Upper lobe of right lung (tissue), 1 donor: ENCODE measurements around the gene IFFO2. TPM values are rescaled to one million over a fixed set of nuclear protein-coding genes. Genes with fewer than 3 reads are reported as not detected.

Experiments used
- ATAC-seq: fragments of 200-7000 bp; cut with Tn5 transposase; one replicate; pipeline ENCODE4 v1.9.1; 2020; ENCODE audit warnings: mild to moderate bottlenecking, moderate library complexity
- DNase-seq: peaks from one replicate; pipeline ENCODE4 v3.0.0-alpha.2; 2020
- H3K27ac ChIP-seq: fragments of 200-600 bp; one replicate; pipeline ENCODE4 v1.8.0; 2022
- H3K27me3 ChIP-seq: fragments of 200-600 bp; one replicate; pipeline ENCODE4 v1.8.0; 2022; ENCODE audit warnings: mild to moderate bottlenecking
- H3K36me3 ChIP-seq: fragments of 200-600 bp; one replicate; pipeline ENCODE4 v1.8.0; 2022
- H3K4me1 ChIP-seq: fragments of 200-600 bp; one replicate; pipeline ENCODE4 v1.8.0; 2022
- H3K4me3 ChIP-seq: fragments of 200-600 bp; one replicate; pipeline ENCODE4 v1.8.0; 2022; ENCODE audit warnings: mild to moderate bottlenecking
- H3K9me3 ChIP-seq: fragments of 200-600 bp; one replicate; pipeline ENCODE4 v1.8.0; 2022
- intact Hi-C: fragments of 100-400 bp; cut with DNase I; formaldehyde crosslinking; loops from one replicate; pipeline ENCODE4 v1.11.0; 2022
- total RNA-seq: library from RNA; stranded (reverse); fragmentation: NEBNext Ultra II Directional; extraction: Animal tissue kit (Norgen Biotek cat#: 25700); gene quantifications from one replicate; pipeline ENCODE4 v1.2.1, GENCODE V29; 2021
- TF ChIP-seq, protein P1 (sequence below): fragments of 200-600 bp; IDR thresholded peaks from one replicate; pipeline ENCODE4 v1.8.0; 2022; ENCODE audit warnings: antibody characterized with exemption
- donor health status: DM: no; HTN: yes; CAD: no; lungs with severe emphysema.

Gene IFFO2
- total RNA-seq, 1 donor from 2014 or later, result 15.4 TPM

DNA sequence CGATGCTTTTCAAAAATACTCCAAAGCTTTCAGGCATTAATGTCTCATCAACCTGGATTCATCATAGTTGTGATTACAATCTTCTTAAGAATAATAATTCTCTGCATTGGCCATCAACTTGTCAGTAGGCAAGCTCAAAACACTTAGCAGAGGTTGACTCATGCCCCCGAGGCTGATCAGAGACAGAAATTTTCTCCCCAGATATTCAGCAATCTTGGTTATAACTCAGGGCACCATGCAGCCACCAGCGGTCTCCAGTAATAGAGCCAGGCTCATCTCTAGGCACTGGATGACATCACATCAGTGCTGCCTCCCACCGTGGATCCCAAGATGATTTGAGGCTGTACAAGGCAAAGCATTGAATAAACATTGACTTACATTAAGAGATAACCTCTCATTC lies 14.3 kb upstream of the IFFO2 start:
- no peaks in the 10 kb centered on the region for H3K27me3 ChIP-seq
- intact Hi-C loops, result loop anchor here (10.0 kb wide), 1 partner anchor 56 kb away; no protein-coding TSS in a partner anchor
- ATAC-seq (no peak), DNase-seq (no peak)
- H3K4me1 ChIP-seq, result peaks cover 3% of the 10 kb centered on the region
- TF ChIP-seq, protein P1, sequence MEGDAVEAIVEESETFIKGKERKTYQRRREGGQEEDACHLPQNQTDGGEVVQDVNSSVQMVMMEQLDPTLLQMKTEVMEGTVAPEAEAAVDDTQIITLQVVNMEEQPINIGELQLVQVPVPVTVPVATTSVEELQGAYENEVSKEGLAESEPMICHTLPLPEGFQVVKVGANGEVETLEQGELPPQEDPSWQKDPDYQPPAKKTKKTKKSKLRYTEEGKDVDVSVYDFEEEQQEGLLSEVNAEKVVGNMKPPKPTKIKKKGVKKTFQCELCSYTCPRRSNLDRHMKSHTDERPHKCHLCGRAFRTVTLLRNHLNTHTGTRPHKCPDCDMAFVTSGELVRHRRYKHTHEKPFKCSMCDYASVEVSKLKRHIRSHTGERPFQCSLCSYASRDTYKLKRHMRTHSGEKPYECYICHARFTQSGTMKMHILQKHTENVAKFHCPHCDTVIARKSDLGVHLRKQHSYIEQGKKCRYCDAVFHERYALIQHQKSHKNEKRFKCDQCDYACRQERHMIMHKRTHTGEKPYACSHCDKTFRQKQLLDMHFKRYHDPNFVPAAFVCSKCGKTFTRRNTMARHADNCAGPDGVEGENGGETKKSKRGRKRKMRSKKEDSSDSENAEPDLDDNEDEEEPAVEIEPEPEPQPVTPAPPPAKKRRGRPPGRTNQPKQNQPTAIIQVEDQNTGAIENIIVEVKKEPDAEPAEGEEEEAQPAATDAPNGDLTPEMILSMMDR, result no peak
- no peak overlapping the region for H3K4me3 ChIP-seq
- H3K36me3 ChIP-seq, result no peaks in the 10 kb centered on the region
- H3K9me3 ChIP-seq, result no peaks in the 10 kb centered on the region
- no peak overlapping the region for H3K27ac ChIP-seq

DNA sequence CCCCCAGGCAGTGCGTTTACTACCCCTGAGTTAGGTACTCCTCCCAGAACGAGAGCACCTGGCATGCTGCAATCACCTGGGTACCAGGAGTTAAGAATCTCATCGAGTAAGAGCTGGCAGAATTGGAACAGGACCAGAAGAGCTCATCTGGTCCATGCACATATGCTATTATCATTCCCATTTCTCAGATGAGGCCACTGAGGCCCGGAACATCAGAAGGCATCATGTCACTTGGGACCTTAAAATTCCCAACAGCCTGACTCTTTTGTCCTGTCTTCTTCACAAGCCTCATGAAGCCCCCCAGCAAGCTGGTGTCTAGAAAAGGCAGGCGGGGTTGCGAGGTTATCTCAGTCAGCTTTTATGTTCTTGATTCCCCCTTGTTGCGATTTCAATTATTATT lies 13.9 kb upstream of the IFFO2 start:
- no peak for DNase-seq
- intact Hi-C loops, result loop anchor here (10.0 kb wide), 1 partner anchor 56 kb away; no protein-coding TSS in a partner anchor

DNA sequence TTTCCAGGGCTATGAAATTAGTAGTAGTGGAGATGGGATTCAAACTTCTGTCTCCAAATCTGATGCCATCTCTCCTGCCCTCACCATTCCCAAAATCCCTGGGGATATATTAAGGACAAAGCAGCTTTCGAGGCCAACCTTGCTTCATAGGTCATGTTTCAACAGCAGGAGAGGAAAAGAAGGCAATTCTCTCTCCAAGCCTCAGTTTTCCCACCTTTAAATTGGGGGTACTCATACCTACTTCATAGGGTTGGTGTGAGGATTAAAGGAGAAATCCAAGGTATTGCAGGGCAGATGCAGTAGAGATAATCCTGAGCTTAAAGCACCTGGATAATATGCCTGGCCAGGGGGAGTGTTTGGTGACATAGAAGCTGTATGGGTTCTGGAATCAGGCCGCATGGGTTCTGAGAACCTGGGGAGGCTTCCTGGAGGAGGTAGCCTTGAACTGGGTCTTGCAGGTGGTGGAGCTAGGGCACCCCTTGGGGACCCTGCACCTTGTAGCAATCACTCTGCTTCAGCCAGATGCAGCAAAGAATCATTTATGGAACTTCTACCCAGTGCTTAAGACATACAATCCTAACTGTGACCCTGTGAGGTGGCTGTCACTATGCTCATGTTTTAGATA lies 10.7 kb upstream of the IFFO2 start:
- H3K27me3 ChIP-seq, result no peaks in the 10 kb centered on the region
- no peaks in the 10 kb centered on the region for H3K36me3 ChIP-seq
- peaks cover 7% of the 10 kb centered on the region for H3K4me1 ChIP-seq
- ATAC-seq (no peak), DNase-seq (no peak)
- no peak overlapping the region for H3K27ac ChIP-seq
- no peaks in the 10 kb centered on the region for H3K9me3 ChIP-seq
- H3K4me3 ChIP-seq, result no peak overlapping the region
- intact Hi-C loops, result no loop called here
- TF ChIP-seq, protein P1, result no peak

More for the DNA sequence above, 13.9 kb upstream of the IFFO2 start:
- ATAC-seq, result no peak
- Histone ChIP-seq H3K27me3 (no peaks in the 10 kb centered on the region), H3K4me3 (no peak overlapping the region), H3K9me3 (no peaks in the 10 kb centered on the region), H3K36me3 (no peaks in the 10 kb centered on the region), H3K27ac (no peak overlapping the region), H3K4me1 (peaks cover 3% of the 10 kb centered on the region)
- TF ChIP-seq, protein P1, result no peak

DNA sequence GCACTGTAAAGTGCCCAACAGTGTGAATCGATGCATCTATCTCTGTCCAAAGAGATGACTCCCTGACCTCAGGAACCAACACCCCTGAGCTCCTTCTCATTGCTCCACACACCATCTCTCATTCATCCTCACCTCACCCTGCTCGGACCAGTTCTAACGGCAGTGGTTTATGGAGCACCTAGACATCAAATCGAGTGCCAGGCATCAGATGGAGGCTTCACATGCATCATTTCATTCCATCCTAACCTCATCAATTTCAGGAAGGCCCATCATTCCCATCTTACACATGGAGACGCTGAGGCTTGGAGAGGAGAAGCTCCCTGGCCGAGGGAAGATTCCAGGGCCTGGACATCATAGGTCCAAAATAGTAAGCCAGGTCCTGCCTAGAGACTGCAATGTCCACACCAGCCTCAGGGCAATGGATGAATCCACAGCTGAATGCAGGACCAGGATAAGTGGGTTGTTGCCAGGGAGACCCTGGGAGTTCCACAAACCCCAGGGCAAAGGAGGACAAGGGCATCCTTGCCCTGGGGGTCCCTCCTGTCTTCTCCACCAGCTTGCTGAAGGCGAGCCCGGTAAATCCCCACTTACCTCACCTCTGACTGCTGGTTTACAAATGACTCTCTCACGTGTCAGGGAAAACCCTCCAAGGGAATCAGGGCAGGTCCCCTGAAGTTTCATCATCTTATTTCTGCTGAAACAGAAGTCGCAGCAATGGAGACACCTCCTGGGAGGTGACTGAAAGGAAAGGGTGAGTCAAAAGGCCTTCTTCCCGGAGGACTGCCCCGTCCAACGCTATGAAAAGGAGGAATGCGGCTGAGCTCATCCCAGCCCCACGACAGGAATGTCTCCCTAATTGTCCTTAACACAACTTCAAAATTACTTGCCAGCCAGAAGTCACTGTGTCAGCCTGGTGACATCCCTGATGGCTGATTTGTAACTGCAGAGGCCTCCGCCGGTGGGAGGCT lies 9.0 kb upstream of the IFFO2 start:
- Histone ChIP-seq H3K27me3 (no peaks in the 10 kb centered on the region), H3K4me1 (peaks cover 6% of the 10 kb centered on the region), H3K9me3 (no peaks in the 10 kb centered on the region), H3K36me3 (no peaks in the 10 kb centered on the region), H3K4me3 (no peak overlapping the region), H3K27ac (no peak overlapping the region)
- TF ChIP-seq, protein P1, result no peak
- no peak for ATAC-seq
- peak; percentile 32 for DNase-seq
- intact Hi-C loops, result no loop called here

DNA sequence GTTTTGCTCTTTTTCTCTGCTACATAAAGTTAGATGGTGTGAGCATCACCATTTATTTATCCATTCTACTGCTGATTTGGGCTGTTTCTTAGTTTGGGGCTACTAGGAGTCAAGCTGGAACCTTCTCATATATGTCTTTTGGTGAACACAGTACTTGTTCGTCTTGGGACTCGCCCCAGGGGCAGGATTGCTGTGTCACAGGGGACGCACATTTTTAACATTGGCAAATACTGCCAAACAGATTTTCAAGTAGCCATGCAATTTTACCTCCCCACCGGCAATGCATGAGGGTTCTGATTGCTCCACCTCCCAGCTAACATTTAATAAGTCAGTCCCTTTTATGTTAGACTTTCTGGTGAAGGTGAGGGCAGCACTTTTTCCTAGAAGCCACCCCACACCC lies 7.5 kb upstream of the IFFO2 start:
- DNase-seq, result peak; percentile 30
- TF ChIP-seq, protein P1, result no peak
- H3K27ac ChIP-seq, result no peak overlapping the region
- no peaks in the 10 kb centered on the region for H3K36me3 ChIP-seq
- H3K27me3 ChIP-seq, result no peaks in the 10 kb centered on the region
- intact Hi-C loops, result no loop called here
- no peak for ATAC-seq
- H3K4me1 ChIP-seq, result peaks cover 6% of the 10 kb centered on the region
- no peak overlapping the region for H3K4me3 ChIP-seq
- no peaks in the 10 kb centered on the region for H3K9me3 ChIP-seq
